HCT116 (cell line): ENCODE results near the gene ITIH6. TPM values are rescaled to one million over a fixed set of nuclear protein-coding genes. Genes with fewer than 3 reads are reported as not detected.
"Not testable (repeated sequence)": the region's sequence is repeated elsewhere in the genome, so short reads cannot be mapped to it uniquely, and the experiment has no call there.

Source experiments
- ATAC-seq: fragments of 200-7000 bp; cut with Tn5 transposase; 2 replicates; pipeline ENCODE4 v1.9.1; 2020; ENCODE audit warnings: mild to moderate bottlenecking, moderate library complexity
- BruUV-seq: library from RNA; stranded (reverse); fragments of 400-500 nt; replicated peaks from 2 replicates; lab custom pipeline; 2021; lab: Mats Ljungman, UMichigan
- CTCF ChIA-PET: fragments of 300-600 bp; sonication (Branson Sonifier 250); formaldehyde crosslinking; loops from one replicate; lab custom pipeline; 2021; ENCODE audit warnings: antibody characterized with exemption; lab: Charles Lee
- POLR2A ChIA-PET: fragments of 300-600, 350-600 bp; sonication (Branson Sonifier 250); formaldehyde crosslinking; loops from one replicate; lab custom pipeline; 2021; ENCODE audit warnings: antibody characterized with exemption; lab: Charles Lee
- RAD21 ChIA-PET, 2 experiments: fragments of 300-600 bp; sonication (Branson Sonifier 250); formaldehyde crosslinking; loops; one replicate each; lab custom pipeline; 2023; ENCODE audit warnings: low total read pairs in 2 of 2; ENCODE audit not compliant: uncharacterized antibody in 2 of 2, unreplicated experiment in 2 of 2, low non-redundant PET in 1 of 2; lab: Charles Lee
- DNase-seq: peaks from one replicate; pipeline ENCODE4 v3.0.0-alpha.2; 2010; ENCODE audit warnings: low read depth, low spot score
- H2AFZ ChIP-seq: fragments of 200-600 bp; shearing (Covaris generic), sonication (generic); 2 replicates; pipeline ENCODE4 v1.6.1; 2017; ENCODE audit warnings: low read depth, mixed run types, mixed read lengths, antibody characterized with exemption, low read length; ENCODE audit not compliant: poor library complexity, severe bottlenecking
- H3K27ac ChIP-seq: 2 replicates; pipeline ENCODE4 v1.5.1; 2012; ENCODE audit warnings: low read depth, low read length
- H3K27me3 ChIP-seq: fragments of 200-600 bp; sonication (generic); 2 replicates; pipeline ENCODE4 v1.6.1; 2016; ENCODE audit warnings: mixed run types, low read length, mixed read lengths; ENCODE audit not compliant: insufficient read depth
- H3K36me3 ChIP-seq, 2 experiments: fragments of 200-500 bp in 1 of 2; fragments of 200-600 bp in 1 of 2; sonication (Bioruptor generic) in 1 of 2; sonication (generic) in 1 of 2; 2 replicates each; pipeline versions ENCODE4 v1.5.1 to v1.6.1; 2014 to 2016; ENCODE audit warnings: low read length in 2 of 2, inconsistent platforms in 1 of 2, mixed read lengths in 1 of 2, mixed run types in 1 of 2; ENCODE audit not compliant: insufficient read depth in 2 of 2, control insufficient read depth in 1 of 2
- H3K4me1 ChIP-seq, 2 experiments: fragments of 200-600 bp in 1 of 2; sonication (generic) in 1 of 2; 2 replicates each; pipeline versions ENCODE4 v1.5.1 to v1.6.1; 2012 to 2017; ENCODE audit warnings: low read length in 2 of 2, inconsistent platforms in 1 of 2, mild to moderate bottlenecking in 1 of 2, mixed read lengths in 1 of 2, mixed run types in 1 of 2, moderate library complexity in 1 of 2; ENCODE audit not compliant: insufficient read depth in 2 of 2, control insufficient read depth in 1 of 2
- H3K4me2 ChIP-seq: fragments of 200-600 bp; sonication (generic); 2 replicates; pipeline ENCODE4 v1.6.1; 2017; ENCODE audit warnings: mixed run types, low read length, mixed read lengths
- H3K4me3 ChIP-seq, 2 experiments: fragments of 200-600 bp in 1 of 2; sonication (generic) in 1 of 2; replicated peaks in 1 of 2; 2 replicates each; pipeline ENCODE4 v1.5.1; 2011 to 2016; ENCODE audit warnings: low read length in 2 of 2, control low read depth in 1 of 2, low read depth in 1 of 2, mild to moderate bottlenecking in 1 of 2, mixed read lengths in 1 of 2, mixed run types in 1 of 2
- H3K79me2 ChIP-seq: fragments of 200-600 bp; sonication (generic); 2 replicates; pipeline ENCODE4 v1.6.1; 2017; ENCODE audit warnings: mild to moderate bottlenecking, mixed run types, low read length, moderate library complexity, mixed read lengths; ENCODE audit not compliant: insufficient read depth
- H3K9ac ChIP-seq: fragments of 200-600 bp; sonication (generic); 2 replicates; pipeline ENCODE4 v1.6.1; 2016; ENCODE audit warnings: low read length, mixed read lengths
- H3K9me2 ChIP-seq: fragments of 200-600 bp; sonication (generic), shearing (Covaris generic); 2 replicates; pipeline ENCODE4 v1.6.1; 2017; ENCODE audit warnings: mixed run types, mild to moderate bottlenecking, moderate library complexity; ENCODE audit not compliant: insufficient read depth
- H3K9me3 ChIP-seq, 2 experiments: fragments of 200-500 bp in 1 of 2; fragments of 200-600 bp in 1 of 2; sonication (Bioruptor generic) in 1 of 2; sonication (generic) in 1 of 2; 2 replicates each; pipeline ENCODE4 v1.6.1; 2014 to 2017; ENCODE audit warnings: low read length in 2 of 2, mixed read lengths in 2 of 2, inconsistent platforms in 1 of 2, low read depth in 1 of 2, mild to moderate bottlenecking in 1 of 2, mixed run types in 1 of 2, moderate library complexity in 1 of 2; ENCODE audit not compliant: control insufficient read depth in 1 of 2, insufficient read depth in 1 of 2
- H4K20me1 ChIP-seq: fragments of 200-600 bp; sonication (generic), shearing (Covaris generic); 2 replicates; pipeline ENCODE4 v1.6.1; 2017; ENCODE audit warnings: mixed run types, mild to moderate bottlenecking, moderate library complexity; ENCODE audit not compliant: insufficient read depth
- CEBPB ChIP-seq: IDR thresholded peaks from 2 replicates; pipeline ENCODE4 v1.6.1; 2012; ENCODE audit warnings: low read depth
- CTCF ChIP-seq, 3 experiments: fragments of 200-600 bp in 1 of 3; sonication (generic) in 1 of 3; IDR thresholded peaks in 2 of 3; conservative IDR thresholded peaks in 1 of 3; 2 replicates each; pipeline ENCODE4 v1.5.1; 2012 to 2017; ENCODE audit warnings: low read depth in 2 of 3, low read length in 2 of 3, antibody characterized with exemption in 1 of 3, borderline replicate concordance in 1 of 3, control low read depth in 1 of 3, mild to moderate bottlenecking in 1 of 3, mixed read lengths in 1 of 3, mixed run types in 1 of 3, moderate library complexity in 1 of 3; ENCODE audit not compliant: insufficient read depth in 1 of 3
- FOSL1 ChIP-seq: IDR thresholded peaks from 2 replicates; pipeline ENCODE4 v1.6.1; 2012; ENCODE audit warnings: low read depth
- JUND ChIP-seq: IDR thresholded peaks from 2 replicates; pipeline ENCODE4 v1.6.1; 2012
- POLR2AphosphoS5 ChIP-seq: IDR thresholded peaks from 2 replicates; pipeline ENCODE4 v1.6.1; 2011; ENCODE audit warnings: mild to moderate bottlenecking, low read depth, low read length, moderate library complexity
- RAD21 ChIP-seq: IDR thresholded peaks from 2 replicates; pipeline ENCODE4 v1.6.1; 2012; ENCODE audit warnings: low read depth, mild to moderate bottlenecking
- REST ChIP-seq: IDR thresholded peaks from 2 replicates; pipeline ENCODE4 v1.6.1; 2012; ENCODE audit warnings: low read depth
- SIN3A ChIP-seq: IDR thresholded peaks from 2 replicates; pipeline ENCODE4 v1.6.1; 2012; ENCODE audit warnings: low read depth
- SP1 ChIP-seq: IDR thresholded peaks from 2 replicates; pipeline ENCODE4 v1.6.1; 2012; ENCODE audit warnings: low read depth
- TCF7L2 ChIP-seq: IDR thresholded peaks from 2 replicates; pipeline ENCODE4 v1.7.0; 2011; ENCODE audit warnings: borderline replicate concordance, inconsistent platforms; ENCODE audit not compliant: insufficient read depth, insufficient read length; ENCODE audit errors: extremely low read depth
- ZFX ChIP-seq: fragments of 450-650 bp; IDR thresholded peaks from 2 replicates; pipeline ENCODE4 v1.6.1; 2017
- ZNF274 ChIP-seq: fragments of 200-500 bp; sonication (Bioruptor generic); IDR thresholded peaks from 2 replicates; pipeline ENCODE4 v1.6.1; 2014; ENCODE audit warnings: mild to moderate bottlenecking, low read depth, low read length, inconsistent platforms
- intact Hi-C: fragments of 100-400 bp; cut with micrococcal nuclease; formaldehyde crosslinking; loops from 2 replicates; pipeline ENCODE4 v1.10.0; 2022
- total RNA-seq: library from RNA; stranded (reverse); gene quantifications from one replicate; pipeline ENCODE4 v1.2.1, GENCODE V29; 2021; ENCODE audit not compliant: unreplicated experiment
- TF ChIP-seq, protein P1 (sequence below): IDR thresholded peaks from 2 replicates; pipeline ENCODE4 v1.6.1; 2011; ENCODE audit warnings: mild to moderate bottlenecking, low read length, moderate library complexity; ENCODE audit not compliant: insufficient replicate concordance; ENCODE audit errors: extremely low read depth

The ITIH6 gene
- total RNA-seq, 1 experiment from 2014 or later: not detected

DNA sequence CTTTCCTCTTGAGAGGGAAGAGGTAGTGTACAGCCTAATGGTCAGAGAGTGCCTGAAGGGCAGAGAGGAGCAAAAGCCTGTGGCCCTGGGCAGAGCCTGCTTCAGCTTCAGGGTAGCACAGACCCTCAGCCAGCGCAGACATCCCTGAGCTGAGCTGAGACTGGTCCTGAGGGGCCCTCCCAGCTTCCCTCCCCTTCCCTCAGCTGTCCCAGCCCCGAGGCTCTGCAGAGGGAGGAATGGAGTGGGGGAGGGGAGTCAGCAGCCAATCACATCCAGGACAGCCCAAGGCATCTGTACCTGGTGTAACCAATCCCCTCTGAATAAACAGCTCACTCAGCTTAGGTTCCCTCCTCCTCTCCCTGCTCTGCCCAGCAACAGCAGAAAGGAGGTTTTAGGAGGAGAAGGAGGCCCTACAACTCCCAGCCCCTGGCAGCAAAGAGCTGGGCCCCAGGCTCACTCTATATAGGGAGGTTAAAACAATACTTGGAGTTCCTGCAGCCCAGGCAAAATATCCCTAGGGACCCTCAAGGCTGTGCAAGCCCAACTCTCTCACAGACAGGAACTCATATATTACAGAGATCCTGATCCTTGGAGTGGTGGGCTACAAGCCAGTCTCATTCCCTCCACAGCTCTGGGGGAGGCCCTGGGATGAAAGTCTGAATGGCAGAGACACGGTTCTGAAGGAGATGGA is 43.3 kb upstream of the ITIH6 start:
- H4K20me1 ChIP-seq, H3K9ac ChIP-seq, DNase-seq, H3K4me1 ChIP-seq, H3K36me3 ChIP-seq, intact Hi-C loops, H3K27me3 ChIP-seq, H3K9me3 ChIP-seq, H3K9me2 ChIP-seq, H3K79me2 ChIP-seq, H3K4me2 ChIP-seq, CTCF ChIA-PET, H3K27ac ChIP-seq, POLR2A ChIA-PET, H3K4me3 ChIP-seq, BruUV-seq, H2AFZ ChIP-seq, RAD21 ChIA-PET: not testable (repeated sequence)
- ATAC-seq: peak; percentile 60

GRCh38 chrX:54838583-54838982 is 40.5 kb upstream of the ITIH6 start:
- Histone ChIP-seq H3K27me3 (no peaks in the 10 kb centered on the region), H3K36me3 (no peaks in the 10 kb centered on the region), H3K9ac (no peak overlapping the region), H3K4me3 (no peak overlapping the region)
- POLR2A ChIA-PET: no interaction called here
- no peak for TF ChIP-seq JUND
- no peak for TF ChIP-seq SIN3A
- TF ChIP-seq, protein P1, sequence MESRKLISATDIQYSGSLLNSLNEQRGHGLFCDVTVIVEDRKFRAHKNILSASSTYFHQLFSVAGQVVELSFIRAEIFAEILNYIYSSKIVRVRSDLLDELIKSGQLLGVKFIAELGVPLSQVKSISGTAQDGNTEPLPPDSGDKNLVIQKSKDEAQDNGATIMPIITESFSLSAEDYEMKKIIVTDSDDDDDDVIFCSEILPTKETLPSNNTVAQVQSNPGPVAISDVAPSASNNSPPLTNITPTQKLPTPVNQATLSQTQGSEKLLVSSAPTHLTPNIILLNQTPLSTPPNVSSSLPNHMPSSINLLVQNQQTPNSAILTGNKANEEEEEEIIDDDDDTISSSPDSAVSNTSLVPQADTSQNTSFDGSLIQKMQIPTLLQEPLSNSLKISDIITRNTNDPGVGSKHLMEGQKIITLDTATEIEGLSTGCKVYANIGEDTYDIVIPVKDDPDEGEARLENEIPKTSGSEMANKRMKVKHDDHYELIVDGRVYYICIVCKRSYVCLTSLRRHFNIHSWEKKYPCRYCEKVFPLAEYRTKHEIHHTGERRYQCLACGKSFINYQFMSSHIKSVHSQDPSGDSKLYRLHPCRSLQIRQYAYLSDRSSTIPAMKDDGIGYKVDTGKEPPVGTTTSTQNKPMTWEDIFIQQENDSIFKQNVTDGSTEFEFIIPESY: no peak
- TF ChIP-seq ZFX: no peak
- TF ChIP-seq CEBPB: no peak
- TF ChIP-seq REST: no peak
- TF ChIP-seq POLR2AphosphoS5: no peak
- no peak for TF ChIP-seq ZNF274
- no peak for TF ChIP-seq SP1
- no peak for TF ChIP-seq CTCF (IDR thresholded peaks at IDR 0.05 in 2 of 3, conservative IDR thresholded peaks at IDR 0.05 in 1 of 3; ENCODE audit: borderline replicate concordance in 1 of 3, insufficient read depth in 1 of 3, low read depth in 2 of 3, low read length in 2 of 3)
- TF ChIP-seq FOSL1: no peak
- no peak for TF ChIP-seq TCF7L2
- no peak for TF ChIP-seq RAD21
- TF ChIP-seq, all 23 proteins: peak for 0
- Histone ChIP-seq H3K9me2 (no peaks in the 10 kb centered on the region), H3K79me2 (no peaks in the 10 kb centered on the region), H3K4me2 (no peak overlapping the region), H2AFZ (no peak overlapping the region), H3K9me3 (no peaks in the 10 kb centered on the region), H4K20me1 (no peaks in the 10 kb centered on the region), H3K4me1 (no peaks in the 10 kb centered on the region), H3K27ac (no peak overlapping the region)
- DNase-seq (no peak), ATAC-seq (no peak)
- ChIA-PET CTCF (no interaction called here), RAD21 (no interaction called here)
- intact Hi-C loops: no loop called here
- BruUV-seq: no TSS peak
